ENCODE measurements around the gene ARHGAP28.

DNA sequence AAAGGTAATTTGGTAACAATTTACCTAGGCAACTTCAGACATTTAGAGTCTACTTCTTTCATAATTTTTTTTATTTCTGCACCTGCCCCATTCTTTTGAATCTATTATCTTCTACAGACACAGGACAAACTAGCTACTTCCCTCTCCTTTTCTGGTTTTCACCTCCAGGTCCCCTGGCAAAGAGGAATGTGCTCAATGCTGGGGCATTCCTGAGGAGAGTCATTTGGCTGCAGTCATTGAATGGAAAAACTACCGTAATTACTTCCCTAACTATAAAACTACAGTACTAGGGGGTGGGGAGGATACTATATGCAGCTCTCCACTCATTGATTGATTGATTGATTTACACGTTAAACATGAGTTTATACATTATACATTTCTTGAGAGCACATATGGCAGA lies 11.2 kb upstream of the ARHGAP28 start:
- TF ChIP-seq CTCF (IDR thresholded peaks at IDR 0.05; ENCODE audit: low read depth, low read length, poor library complexity, severe bottlenecking) (no peak), EZH2phosphoT487 (IDR thresholded peaks at IDR 0.05; ENCODE audit: borderline replicate concordance, low read length) (no peak)
